Suppressor macrophage treated with lipopolysaccharide for 1 hour (primary cell): ENCODE data around the gene CNIH4.
"Not testable (repeated sequence)": the region's sequence is repeated elsewhere in the genome, so short reads cannot be mapped to it uniquely, and the experiment has no call there.

Experiments
- DNase-seq, 3 donors: peaks; one replicate each; pipeline ENCODE4 v3.0.0-alpha.2; 2020 to 2022

CNIH4 gene

GRCh38 chr1:224349716-224350115 is 7.0 kb upstream of the CNIH4 start:
- not testable (repeated sequence) for DNase-seq

- DNase-seq, result not testable (repeated sequence)
Measured at GRCh38 chr1:224352436-224353085, 4.1 kb upstream of the CNIH4 start.

- no peak for DNase-seq
Measured at GRCh38 chr1:224353975-224354925, 2.4 kb upstream of the CNIH4 start.

GRCh38 chr1:224357626-224358124 is 996 bp downstream of the CNIH4 start:
- DNase-seq, result peak; percentile 65 to 83 (median 68)

- DNase-seq, result peak; percentile 31 to 60 (median 52)
Measured at GRCh38 chr1:224358237-224358636, 1.6 kb downstream of the CNIH4 start.

- DNase-seq, result no peak
Measured at GRCh38 chr1:224359207-224359606, 2.5 kb downstream of the CNIH4 start.

- DNase-seq, result no peak
Measured at GRCh38 chr1:224368409-224368808, 11.7 kb downstream of the CNIH4 start.

GRCh38 chr1:224373008-224373590 is 16.4 kb downstream of the CNIH4 start:
- DNase-seq, result no peak

- DNase-seq, result no peak
Measured at GRCh38 chr1:224375059-224375458, 18.4 kb downstream of the CNIH4 start.

GRCh38 chr1:224377676-224378006 is 21.0 kb downstream of the CNIH4 start:
- peak; percentile 8 to 42 (median 32) for DNase-seq

GRCh38 chr1:224378855-224379631 is 22.4 kb downstream of the CNIH4 start:
- peak; percentile 35 to 41 (median 37) for DNase-seq

- DNase-seq, result peak; percentile 67 to 78 (median 76)
Measured at GRCh38 chr1:224380003-224380402, 23.3 kb downstream of the CNIH4 start.

GRCh38 chr1:224381880-224382548 is 25.3 kb downstream of the CNIH4 start:
- no peak for DNase-seq

GRCh38 chr1:224383218-224383617 is 26.5 kb downstream of the CNIH4 start:
- DNase-seq, result peak in 2 of 3 donors; percentile 43 to 58

GRCh38 chr1:224387302-224387912 is 30.7 kb downstream of the CNIH4 start:
- DNase-seq, result no peak

- no peak for DNase-seq
Measured at GRCh38 chr1:224387943-224388342, 31.3 kb downstream of the CNIH4 start.

GRCh38 chr1:224390517-224390916 is 33.8 kb downstream of the CNIH4 start:
- no peak for DNase-seq

- DNase-seq, result no peak
Measured at GRCh38 chr1:224392411-224393249, 36.0 kb downstream of the CNIH4 start.

GRCh38 chr1:224393294-224393693 is 36.6 kb downstream of the CNIH4 start:
- no peak for DNase-seq

- no peak for DNase-seq
Measured at GRCh38 chr1:224399887-224400286, 43.2 kb downstream of the CNIH4 start.
